Measurements from ENCODE around the gene ZCCHC12.

Gene ZCCHC12

DNA sequence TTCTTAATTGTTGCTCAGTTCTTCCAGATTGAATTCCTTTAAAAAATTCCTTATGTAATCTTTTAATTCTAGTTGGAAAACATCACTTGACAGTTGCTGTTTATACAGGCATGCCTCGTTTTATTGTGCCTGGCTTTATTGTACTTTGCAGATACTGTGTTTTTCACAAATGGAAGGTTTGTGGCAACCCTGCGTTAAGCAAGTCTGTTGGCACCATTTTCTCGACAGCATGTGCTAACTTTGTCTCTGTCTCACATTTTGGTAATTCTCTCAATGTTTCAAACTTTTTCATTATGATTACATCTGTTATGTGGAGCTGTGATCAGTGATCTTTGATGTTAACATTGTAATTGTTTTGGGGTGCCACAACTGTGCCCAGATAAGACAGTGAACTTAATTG lies 33.4 kb downstream of the ZCCHC12 start:
- H3K36me3 Mint-ChIP-seq = no peaks in the 10 kb centered on the region
- no peaks in the 10 kb centered on the region for H3K9me3 Mint-ChIP-seq
- ATAC-seq (no peak), DNase-seq (ENCODE audit: low spot score in 2 of 2) (no peak)
- H3K27ac Mint-ChIP-seq = no peak overlapping the region
- no peaks in the 10 kb centered on the region for H3K4me1 Mint-ChIP-seq
- no peak overlapping the region for H3K4me3 Mint-ChIP-seq

DNA sequence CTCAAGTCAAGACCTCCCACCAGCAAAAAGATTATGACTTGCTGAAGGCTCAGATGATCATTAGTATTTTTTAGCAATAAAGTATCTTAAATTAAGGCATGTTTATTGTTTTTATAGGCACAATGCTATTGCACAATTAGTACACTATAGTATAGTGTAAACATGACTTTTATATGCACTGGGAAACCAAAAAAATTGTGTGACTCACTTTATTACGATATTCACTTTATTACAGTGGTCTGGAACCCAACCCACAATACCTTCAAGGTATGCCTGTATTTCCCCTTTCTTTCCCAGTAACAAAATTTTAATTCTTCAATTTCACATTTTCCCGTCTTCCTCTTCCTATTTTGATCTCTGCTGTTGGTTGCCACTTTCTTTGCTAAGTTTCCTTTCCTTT lies 37.7 kb downstream of the ZCCHC12 start:
- H3K9me3 Mint-ChIP-seq = no peaks in the 10 kb centered on the region
- no peaks in the 10 kb centered on the region for H3K36me3 Mint-ChIP-seq
- H3K27ac Mint-ChIP-seq = no peak overlapping the region
- ATAC-seq = no peak
- no peak for DNase-seq (ENCODE audit: low spot score in 2 of 2)
- H3K4me3 Mint-ChIP-seq = no peak overlapping the region
- no peaks in the 10 kb centered on the region for H3K4me1 Mint-ChIP-seq

DNA sequence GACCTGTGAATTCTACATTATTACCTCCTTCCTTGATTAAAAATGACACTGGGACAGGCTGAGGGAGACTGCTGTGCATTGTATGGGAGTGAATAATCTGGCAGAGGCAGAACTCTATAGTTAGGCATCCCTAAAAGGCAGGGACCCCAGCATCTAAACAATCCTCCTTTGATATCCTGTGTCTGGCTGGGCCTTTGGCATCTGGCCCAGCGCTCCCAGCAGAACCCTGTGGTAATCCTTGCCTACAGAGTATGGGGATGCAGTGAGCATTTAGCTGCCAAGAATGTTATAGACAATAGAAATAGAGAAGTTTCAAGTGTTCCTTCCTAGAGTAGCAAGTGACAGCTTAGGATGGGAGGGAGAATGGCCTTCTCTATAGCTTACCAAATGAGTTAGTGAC lies 38.5 kb downstream of the ZCCHC12 start:
- no peaks in the 10 kb centered on the region for H3K36me3 Mint-ChIP-seq
- no peaks in the 10 kb centered on the region for H3K9me3 Mint-ChIP-seq
- no peak overlapping the region for H3K4me3 Mint-ChIP-seq

DNA sequence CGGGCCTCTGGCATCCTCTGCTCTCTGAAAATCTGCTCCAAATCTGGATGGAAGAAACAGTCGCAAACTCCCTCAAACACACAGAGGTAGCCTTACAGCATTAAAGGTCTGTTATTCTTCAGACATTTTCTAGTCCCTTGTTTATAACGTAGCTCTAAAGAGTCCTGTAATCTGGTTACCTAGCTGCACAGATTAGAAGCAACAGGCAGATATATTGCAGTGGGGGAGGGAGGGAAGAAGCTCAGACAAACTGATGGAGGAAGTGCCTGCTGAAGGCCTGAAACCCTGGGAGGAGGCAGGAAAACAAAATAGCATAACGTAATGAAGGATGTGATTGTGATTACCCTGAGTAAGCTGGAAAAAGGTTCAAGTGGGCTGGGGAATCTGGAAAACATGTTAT lies 39.4 kb downstream of the ZCCHC12 start:
- ATAC-seq (no peak), DNase-seq (ENCODE audit: low spot score in 2 of 2) (no peak)
- no peaks in the 10 kb centered on the region for H3K4me1 Mint-ChIP-seq
- no peaks in the 10 kb centered on the region for H3K9me3 Mint-ChIP-seq
- H3K36me3 Mint-ChIP-seq = no peaks in the 10 kb centered on the region
- H3K27ac Mint-ChIP-seq = no peak overlapping the region
- no peak overlapping the region for H3K4me3 Mint-ChIP-seq

More for the DNA sequence above, 38.5 kb downstream of the ZCCHC12 start:
- ATAC-seq (no peak), DNase-seq (ENCODE audit: low spot score in 2 of 2) (no peak)
- no peak overlapping the region for H3K27ac Mint-ChIP-seq
- no peaks in the 10 kb centered on the region for H3K4me1 Mint-ChIP-seq

DNA sequence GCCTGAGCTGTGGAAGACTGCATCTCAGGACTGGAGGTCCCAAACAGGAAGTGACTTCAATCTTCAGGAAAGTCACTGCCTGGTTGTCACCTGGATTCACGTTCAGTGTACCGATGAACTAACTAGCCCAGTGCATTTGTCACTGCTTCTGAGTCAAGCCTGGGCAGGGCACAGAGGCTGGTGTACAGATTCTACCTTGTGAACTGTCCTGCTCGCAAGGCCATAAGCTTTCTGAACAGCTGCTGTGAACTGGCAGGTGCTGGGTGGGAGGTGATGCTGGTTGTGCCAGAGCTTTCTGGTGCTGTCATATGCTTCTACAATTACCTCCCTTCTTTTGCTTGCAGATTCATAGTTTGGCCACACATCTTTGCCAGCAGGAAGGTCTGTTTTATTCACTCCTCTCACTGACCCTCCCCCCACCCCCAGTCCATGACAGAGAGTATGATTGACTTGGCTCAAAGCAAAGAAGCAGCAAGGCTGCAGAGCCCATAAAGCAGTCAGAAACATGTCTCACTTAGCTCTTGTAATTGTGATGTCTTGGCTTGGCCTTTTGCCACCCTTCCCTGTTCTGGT lies 40.5 kb downstream of the ZCCHC12 start:
- H3K4me1 Mint-ChIP-seq = no peaks in the 10 kb centered on the region
- H3K36me3 Mint-ChIP-seq = no peaks in the 10 kb centered on the region
- no peak for DNase-seq (ENCODE audit: low spot score in 2 of 2)
- ATAC-seq = no peak
- H3K4me3 Mint-ChIP-seq = no peak overlapping the region
- no peak overlapping the region for H3K27ac Mint-ChIP-seq
- no peaks in the 10 kb centered on the region for H3K9me3 Mint-ChIP-seq

DNA sequence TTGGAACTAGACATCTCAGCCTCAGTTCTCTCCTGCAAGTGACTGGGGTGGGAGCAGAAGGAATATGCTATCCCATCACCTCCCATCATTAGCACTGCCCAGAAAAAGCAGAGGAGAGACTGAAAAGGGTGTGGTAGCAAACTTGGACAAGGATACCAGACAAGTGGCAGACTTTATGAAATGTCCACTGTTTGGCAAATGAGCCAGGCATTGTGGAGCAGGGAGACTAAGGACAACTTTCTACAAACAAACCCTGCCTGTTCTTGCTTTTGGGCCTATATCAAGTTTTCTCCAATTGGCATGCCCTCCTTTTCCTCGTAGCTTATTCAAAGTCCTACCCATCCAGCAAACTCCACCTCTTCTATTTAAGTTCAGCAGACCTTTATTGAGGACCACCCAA lies 41.6 kb downstream of the ZCCHC12 start:
- Mint-ChIP-seq H3K9me3 (no peaks in the 10 kb centered on the region), H3K4me1 (no peaks in the 10 kb centered on the region), H3K4me3 (no peak overlapping the region), H3K27ac (no peak overlapping the region), H3K36me3 (no peaks in the 10 kb centered on the region)
- DNase-seq (ENCODE audit: low spot score in 2 of 2) (no peak), ATAC-seq (no peak)

DNA sequence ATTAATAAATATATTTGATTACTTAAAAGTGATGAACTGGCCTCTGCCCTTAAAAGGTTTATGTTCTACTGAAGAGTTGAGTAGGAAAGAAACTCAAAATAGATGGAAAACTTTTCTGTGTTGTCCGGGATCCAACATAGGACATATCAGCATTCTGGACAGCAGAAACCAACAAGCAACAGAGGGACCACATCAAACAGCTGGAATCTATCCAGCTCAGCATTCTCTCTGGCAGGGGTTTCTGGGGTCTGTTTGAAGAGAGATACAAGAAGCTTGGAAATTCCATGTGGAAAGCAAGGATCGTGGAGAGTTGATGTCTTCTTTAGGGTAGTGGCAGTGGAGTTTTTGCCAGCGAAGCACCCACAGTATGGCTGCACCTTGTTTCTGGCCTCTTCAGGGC lies 43.6 kb downstream of the ZCCHC12 start:
- Mint-ChIP-seq H3K4me3 (no peak overlapping the region), H3K9me3 (no peaks in the 10 kb centered on the region), H3K27ac (no peak overlapping the region), H3K36me3 (no peaks in the 10 kb centered on the region), H3K4me1 (peaks cover 3% of the 10 kb centered on the region)
- ATAC-seq (no peak), DNase-seq (ENCODE audit: low spot score in 2 of 2) (no peak)

DNA sequence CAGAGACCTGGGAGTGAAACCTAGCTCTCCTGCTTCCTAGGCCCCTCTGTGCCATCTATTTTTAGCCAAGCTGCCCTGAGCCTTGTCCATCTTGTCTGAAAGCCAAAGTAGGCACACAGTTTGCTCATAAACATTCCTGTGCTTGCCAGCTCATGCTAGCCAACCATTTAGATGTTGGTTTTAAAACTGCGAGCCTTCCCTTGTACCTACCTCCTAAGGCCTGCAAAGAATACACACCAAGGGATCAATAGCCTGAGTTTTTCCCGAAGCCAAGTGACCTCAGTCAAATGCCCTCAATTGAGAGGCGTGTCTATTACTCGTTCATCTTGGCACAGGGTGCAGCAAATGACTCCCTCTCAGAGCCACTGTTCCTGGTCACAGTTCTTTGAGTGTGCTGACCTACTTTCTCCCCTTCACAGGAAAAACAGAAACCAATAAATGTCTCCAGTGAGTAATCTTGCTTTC lies 48.5 kb downstream of the ZCCHC12 start:
- DNase-seq (ENCODE audit: low spot score in 2 of 2) (no peak), ATAC-seq (peak; percentile 91)
- no peaks in the 10 kb centered on the region for H3K36me3 Mint-ChIP-seq

More for the DNA sequence above, 48.5 kb downstream of the ZCCHC12 start:
- H3K9me3 Mint-ChIP-seq = no peaks in the 10 kb centered on the region
- H3K27ac Mint-ChIP-seq = no peak overlapping the region
- peaks cover 7% of the 10 kb centered on the region for H3K4me1 Mint-ChIP-seq
- H3K4me3 Mint-ChIP-seq = no peak overlapping the region
